Measurements from ENCODE around the gene DNAH2. TPM values are rescaled to one million over a fixed set of nuclear protein-coding genes. Genes with fewer than 3 reads are reported as not detected.
A peak's percentile ranks its signal among the peaks of the same experiment; 100 is the strongest.

The DNAH2 gene
- total and polyA plus RNA-seq, 2 of the 13 experiments (the other 11 are each of a cell fraction or from before 2014, with no cell fraction given), result not detected

DNA sequence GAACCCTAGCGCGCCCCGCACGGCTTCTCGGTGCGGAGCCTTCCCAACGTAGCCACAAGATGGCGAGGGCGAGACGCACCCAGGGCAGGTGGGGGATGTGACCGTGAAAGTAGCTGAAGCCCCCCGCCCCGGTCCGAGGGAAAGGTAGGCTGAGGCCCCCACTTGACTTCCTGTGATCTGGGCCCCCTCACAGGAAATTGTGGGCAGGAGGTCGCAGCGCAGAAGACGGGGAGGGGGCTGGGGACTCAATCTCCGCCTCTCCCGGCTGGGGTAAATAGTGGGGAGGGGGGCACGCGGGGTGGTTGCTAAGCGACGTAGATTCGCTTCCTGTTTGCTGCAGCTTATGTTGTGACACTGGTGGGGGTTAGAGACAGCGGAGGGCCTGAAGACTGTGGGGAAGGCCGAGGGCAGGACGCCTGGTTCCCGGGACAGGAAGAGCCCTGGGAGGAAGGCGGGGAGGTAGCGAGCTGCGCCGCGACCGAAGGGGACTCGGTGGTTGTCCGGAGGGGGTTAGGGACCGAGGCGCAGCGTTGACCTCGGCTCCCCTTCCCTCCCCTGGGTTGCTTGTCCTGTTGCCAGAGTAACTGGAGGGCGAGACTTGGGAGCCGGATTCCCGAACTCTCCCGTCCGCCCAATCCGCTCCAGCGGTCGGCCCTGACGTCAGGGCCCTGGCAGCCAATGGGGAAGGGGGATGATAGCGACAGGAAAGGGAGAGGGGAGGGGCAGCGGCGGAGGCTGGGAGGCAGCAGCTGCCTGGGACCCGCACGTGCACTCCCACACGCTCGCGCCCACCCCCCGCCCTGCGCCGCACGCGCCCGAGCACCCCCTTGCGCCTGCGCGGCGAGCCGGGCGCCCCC lies 117.6 kb downstream of the DNAH2 start (continued):
- TF ChIP-seq LRRFIP1 (CRISPR knock-in tag; conservative IDR thresholded peaks at IDR 0.05) (no peak), SMARCC2 (IDR thresholded peaks at IDR 0.05) (no peak), ZFY (CRISPR knock-in tag; IDR thresholded peaks at IDR 0.05) (no peak; the same call in 1 of the 2 replicates), HMG20A (CRISPR knock-in tag; IDR thresholded peaks at IDR 0.05; ENCODE audit: borderline replicate concordance) (no peak), AHDC1 (CRISPR knock-in tag; IDR thresholded peaks at IDR 0.05; ENCODE audit: borderline replicate concordance) (no peak), ZNF7 (CRISPR knock-in tag; IDR thresholded peaks at IDR 0.05) (no peak), SIX1 (CRISPR knock-in tag; IDR thresholded peaks at IDR 0.05; ENCODE audit: borderline replicate concordance) (no peak), BCL3 (CRISPR knock-in tag; IDR thresholded peaks at IDR 0.05) (no peak), KDM3A (CRISPR knock-in tag; IDR thresholded peaks at IDR 0.05; ENCODE audit: low read depth) (peak; percentile 58; the same call in 1 of the 2 replicates), SRSF4 (IDR thresholded peaks at IDR 0.05; ENCODE audit: low read depth, low read length, poor library complexity, severe bottlenecking) (no peak), ZNF670 (CRISPR knock-in tag; IDR thresholded peaks at IDR 0.05; ENCODE audit: borderline replicate concordance) (no peak), DR1 (CRISPR knock-in tag; IDR thresholded peaks at IDR 0.05) (no peak), ZNF768 (CRISPR knock-in tag; IDR thresholded peaks at IDR 0.05) (no peak), TCF7 (IDR thresholded peaks at IDR 0.05; ENCODE audit: low read depth) (no peak)
